ENCODE data around the gene CSGALNACT2. TPM values are rescaled to one million over a fixed set of nuclear protein-coding genes. Genes with fewer than 3 reads are reported as not detected.

The CSGALNACT2 gene
- total and polyA plus RNA-seq, 9 of the 15 experiments (the other 6 are each of a cell fraction or from before 2014, with no cell fraction given): 1.4 to 7.3 (median 3.5) TPM

DNA sequence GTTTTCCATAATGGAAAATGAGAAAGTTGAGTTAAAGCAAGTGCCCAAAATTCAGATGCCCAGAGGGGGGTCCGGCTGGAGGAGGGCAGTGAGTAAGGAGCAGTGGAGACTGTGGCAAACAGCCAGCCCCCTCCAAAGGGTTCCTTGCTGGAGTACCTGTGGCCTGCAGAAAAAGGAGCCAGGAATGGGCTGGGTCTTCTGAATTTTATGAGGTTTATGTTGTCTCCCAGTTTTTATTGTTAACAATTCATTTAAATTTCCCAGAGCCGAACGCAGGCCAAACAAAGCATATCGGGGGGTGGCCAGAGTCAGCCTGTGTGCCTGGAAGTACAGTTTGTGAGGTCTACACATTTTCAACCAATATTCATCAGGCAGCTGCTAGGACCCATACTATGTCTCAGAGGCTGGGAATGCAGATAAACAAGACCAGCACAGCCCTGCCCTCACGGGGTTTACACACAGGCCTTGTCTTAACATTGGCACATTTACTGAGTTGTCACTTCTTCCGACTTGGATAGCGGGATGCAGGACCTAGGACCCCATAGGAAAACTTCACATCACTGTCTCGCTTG lies 12.9 kb upstream of the CSGALNACT2 start (continued):
- TF ChIP-seq, protein P1, sequence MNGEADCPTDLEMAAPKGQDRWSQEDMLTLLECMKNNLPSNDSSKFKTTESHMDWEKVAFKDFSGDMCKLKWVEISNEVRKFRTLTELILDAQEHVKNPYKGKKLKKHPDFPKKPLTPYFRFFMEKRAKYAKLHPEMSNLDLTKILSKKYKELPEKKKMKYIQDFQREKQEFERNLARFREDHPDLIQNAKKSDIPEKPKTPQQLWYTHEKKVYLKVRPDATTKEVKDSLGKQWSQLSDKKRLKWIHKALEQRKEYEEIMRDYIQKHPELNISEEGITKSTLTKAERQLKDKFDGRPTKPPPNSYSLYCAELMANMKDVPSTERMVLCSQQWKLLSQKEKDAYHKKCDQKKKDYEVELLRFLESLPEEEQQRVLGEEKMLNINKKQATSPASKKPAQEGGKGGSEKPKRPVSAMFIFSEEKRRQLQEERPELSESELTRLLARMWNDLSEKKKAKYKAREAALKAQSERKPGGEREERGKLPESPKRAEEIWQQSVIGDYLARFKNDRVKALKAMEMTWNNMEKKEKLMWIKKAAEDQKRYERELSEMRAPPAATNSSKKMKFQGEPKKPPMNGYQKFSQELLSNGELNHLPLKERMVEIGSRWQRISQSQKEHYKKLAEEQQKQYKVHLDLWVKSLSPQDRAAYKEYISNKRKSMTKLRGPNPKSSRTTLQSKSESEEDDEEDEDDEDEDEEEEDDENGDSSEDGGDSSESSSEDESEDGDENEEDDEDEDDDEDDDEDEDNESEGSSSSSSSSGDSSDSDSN (IDR thresholded peaks at IDR 0.05; ENCODE audit: borderline replicate concordance in 1 of 2, low read depth in 2 of 2, low read length in 2 of 2): no peak

DNA sequence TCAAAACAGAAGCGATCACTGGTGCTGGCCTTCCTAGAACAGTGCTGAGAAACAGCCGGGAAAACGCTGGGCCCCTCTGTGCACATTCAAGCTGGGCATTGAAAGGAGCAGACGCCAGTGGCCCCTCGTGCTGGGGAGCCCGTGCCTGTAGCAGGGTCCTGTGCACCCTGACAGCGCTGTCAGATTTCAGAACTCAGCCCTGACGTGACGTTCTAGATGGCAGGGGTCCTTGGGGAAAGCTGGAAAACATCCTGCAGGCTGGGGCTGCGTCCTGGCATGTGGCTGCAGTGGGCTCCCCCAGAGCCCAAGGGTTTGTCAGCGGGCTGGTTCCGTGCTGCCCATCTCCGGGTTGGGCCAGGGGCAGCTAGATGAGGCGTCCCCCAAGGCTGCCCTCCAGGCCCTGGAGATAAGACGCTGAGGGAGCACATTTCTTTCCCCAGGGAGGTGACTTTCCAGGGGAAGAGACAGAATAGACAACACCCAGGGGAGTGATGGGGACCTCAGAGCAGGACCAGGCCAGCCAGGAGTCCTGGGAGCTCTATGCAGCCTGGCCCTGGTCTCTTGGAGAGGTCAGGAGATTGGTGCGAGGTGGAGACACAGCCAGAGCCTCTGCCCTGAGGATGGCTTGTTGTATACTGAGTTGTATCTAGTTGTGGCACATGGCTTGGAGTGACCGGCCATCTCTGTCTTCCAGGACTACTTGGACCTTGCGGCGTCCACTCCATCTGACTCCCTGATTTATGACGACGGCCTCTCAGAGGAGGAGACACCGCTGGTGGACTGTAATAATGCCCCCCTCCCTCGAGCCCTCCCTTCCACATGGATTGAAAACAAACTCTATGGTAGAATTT lies 12.1 kb upstream of the CSGALNACT2 start:
- CTCF ChIA-PET (ENCODE audit: low intra/inter-chr PET ratio): no interaction called here
- Histone ChIP-seq H3K4me1 (replicated peaks in 1 of 2; ENCODE audit: control insufficient read depth in 2 of 2, insufficient read depth in 2 of 2, low read length in 2 of 2) (peaks cover 2 to 9% of the 10 kb centered on the region in 2 experiments; a peak in 2 of 5 replicates), H3K27ac (ENCODE audit: extremely low read depth, low read depth, low read length) (no peak overlapping the region), H3K9me3 (replicated peaks; ENCODE audit: control insufficient read depth, insufficient read depth, low read depth, low read length) (no peaks in the 10 kb centered on the region), H3K79me2 (ENCODE audit: control insufficient read depth, insufficient read depth, low read length) (no peaks in the 10 kb centered on the region), H3K9ac (ENCODE audit: insufficient read depth in 1 of 2, low read depth in 2 of 2, low read length in 2 of 2) (no peak overlapping the region; a peak in 1 of 4 replicates), H4K20me1 (replicated peaks; ENCODE audit: control insufficient read depth, insufficient read depth, low read length) (no peaks in the 10 kb centered on the region), H3K36me3 (ENCODE audit: control insufficient read depth, insufficient read depth, low read length) (no peaks in the 10 kb centered on the region), H3K4me3 (no peak overlapping the region), H3K4me2 (ENCODE audit: insufficient read depth, low read length) (no peak overlapping the region), H3K27me3 (ENCODE audit: control insufficient read depth in 2 of 2, insufficient read depth in 2 of 2, low read length in 2 of 2) (peaks cover 34 to 71% of the 10 kb centered on the region in 2 experiments), H2AFZ (ENCODE audit: low read depth, low read length) (no peak overlapping the region), H3K9me1 (ENCODE audit: control insufficient read depth, insufficient read depth, low read length) (no peaks in the 10 kb centered on the region)
- POLR2A ChIA-PET: interaction anchor here (0.8 kb wide), 1 partner anchor 39 kb away, joined by 6 read pairs; no protein-coding TSS in a partner anchor
- no peak for FAIRE-seq
- no TSS peak for BruUV-seq (replicated peaks)
- in situ Hi-C loops (cut with MboI): no loop called here
- DNase-seq (ENCODE audit: extremely low read depth in 1 of 4, low spot score in 3 of 4): no peak
- TF ChIP-seq PYGO2 (tag; IDR thresholded peaks at IDR 0.05) (no peak), SMAD2 (IDR thresholded peaks at IDR 0.05; ENCODE audit: low read depth, low read length) (no peak)
- no peak for ATAC-seq
- intact Hi-C loops (cut with micrococcal nuclease): no loop called here
- 1% methylated on average over 23 of the region's 23 CpGs for WGBS (ENCODE audit: insufficient coverage, low coverage, missing lambda C conversion rate)
